GM18526 (cell line): ENCODE results near the gene ZMAT5.

Experiments
- POLR2A ChIP-seq: IDR thresholded peaks from 3 replicates; pipeline ENCODE4 v1.6.1; 2011; ENCODE audit not compliant: insufficient read length; ENCODE audit errors: extremely low read depth

ZMAT5 gene

DNA sequence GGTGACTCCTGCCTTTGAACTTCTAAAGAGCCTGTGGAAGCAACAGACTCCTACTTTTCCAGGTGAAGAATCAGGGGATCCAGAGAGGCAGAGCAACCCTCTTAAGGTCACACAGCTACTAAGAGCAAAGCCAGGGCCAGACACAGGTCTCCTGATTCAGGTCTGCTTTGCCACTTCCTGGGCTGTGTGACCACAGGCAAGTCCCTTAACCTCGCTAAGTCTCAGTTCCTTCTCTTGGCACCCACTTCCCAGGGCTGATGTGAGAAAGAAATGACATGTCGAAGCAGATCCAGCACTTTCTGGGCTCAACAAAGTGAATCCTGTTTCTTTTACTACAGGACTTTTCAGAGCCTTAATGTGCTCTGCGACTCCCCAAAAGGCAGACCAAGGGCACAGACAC, 30.5 kb upstream of the ZMAT5 start:
- TF ChIP-seq POLR2A = no peak

GRCh38 chr22:29795663-29796062, 28.9 kb upstream of the ZMAT5 start:
- no peak for TF ChIP-seq POLR2A

DNA sequence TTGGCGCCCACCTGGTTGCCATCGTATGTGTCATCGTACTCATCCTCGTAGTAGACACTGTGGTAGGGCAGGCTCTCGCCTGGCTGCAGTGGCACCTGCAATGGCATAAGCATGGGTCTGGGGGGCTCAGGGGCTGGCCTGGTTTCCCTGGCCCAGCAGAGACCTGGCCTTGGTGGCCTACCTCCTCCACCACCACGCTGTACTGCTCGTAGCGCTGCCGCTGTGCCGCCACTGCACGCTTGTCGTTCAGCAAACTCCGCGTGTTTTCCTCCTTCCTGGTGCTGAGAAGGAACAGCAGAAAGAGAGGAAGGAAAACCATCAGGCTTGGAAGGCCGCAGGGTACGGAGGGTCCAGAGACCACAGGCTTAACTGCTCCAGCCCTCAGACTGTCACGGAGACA, 26.6 kb upstream of the ZMAT5 start:
- no peak for TF ChIP-seq POLR2A

DNA sequence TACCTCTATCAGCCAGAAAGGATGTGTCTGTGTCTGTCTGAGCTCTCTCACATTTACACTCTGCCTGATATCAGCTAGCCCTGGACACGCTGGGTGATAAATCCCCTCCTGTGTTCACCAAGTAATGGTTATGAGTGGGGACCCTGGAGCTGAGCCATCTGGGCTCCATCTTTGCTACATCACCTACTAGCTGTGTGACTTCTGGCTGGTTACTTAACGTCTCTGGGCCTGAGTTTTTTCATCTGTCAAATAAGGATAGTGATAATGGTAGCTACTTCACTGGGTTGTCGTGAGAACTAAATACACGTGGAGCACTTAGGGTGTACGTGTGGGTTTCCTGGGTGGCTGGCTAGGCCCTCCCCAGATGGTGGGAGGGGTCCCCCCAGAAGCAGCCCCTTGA, 23.3 kb upstream of the ZMAT5 start:
- no peak for TF ChIP-seq POLR2A

GRCh38 chr22:29788339-29789279, 21.8 kb upstream of the ZMAT5 start:
- TF ChIP-seq POLR2A = no peak

- no peak for TF ChIP-seq POLR2A
Measured at GRCh38 chr22:29787371-29787980, 20.7 kb upstream of the ZMAT5 start.

- TF ChIP-seq POLR2A = no peak
Measured at GRCh38 chr22:29786031-29786430, 19.2 kb upstream of the ZMAT5 start.

- TF ChIP-seq POLR2A = no peak
Measured at GRCh38 chr22:29784451-29785361, 17.9 kb upstream of the ZMAT5 start.

DNA sequence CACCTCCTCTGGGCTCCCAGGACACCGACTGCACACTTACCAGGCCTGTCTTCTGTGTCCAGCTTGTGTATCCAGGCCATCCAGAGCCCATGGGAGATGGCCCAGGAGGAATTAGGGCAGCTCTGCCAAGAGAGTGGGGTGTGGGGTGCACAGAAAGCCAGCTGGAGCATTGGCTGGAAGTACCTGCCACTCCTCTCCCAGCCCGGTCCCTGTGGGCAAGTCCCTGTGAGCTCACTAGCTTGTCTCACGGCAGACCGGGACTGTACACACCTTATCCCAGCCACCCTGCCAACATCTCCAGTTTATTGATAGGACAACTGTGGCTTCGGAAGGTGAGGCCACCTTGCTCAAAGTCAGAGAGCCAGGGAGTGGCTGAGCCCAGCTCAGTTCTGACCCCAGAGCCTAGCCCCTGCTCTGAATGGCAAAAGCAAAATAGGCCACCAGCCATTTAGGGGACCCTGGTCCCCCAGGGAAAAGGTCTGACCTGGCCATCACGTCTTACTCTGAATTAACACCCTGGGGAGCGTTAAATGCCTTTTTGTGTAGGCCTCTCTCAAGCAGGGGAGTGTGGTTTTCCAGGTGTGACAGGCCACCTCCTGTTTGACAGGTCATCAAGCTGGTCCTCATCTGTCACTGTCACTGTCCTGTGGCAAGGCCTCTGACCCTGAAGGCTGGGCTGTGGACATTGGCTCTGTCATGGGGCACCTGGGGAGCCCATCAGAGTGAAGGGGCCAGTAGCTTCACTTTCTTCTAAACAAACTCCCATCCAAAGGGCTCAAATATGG, 15.4 kb upstream of the ZMAT5 start:
- TF ChIP-seq POLR2A = no peak

DNA sequence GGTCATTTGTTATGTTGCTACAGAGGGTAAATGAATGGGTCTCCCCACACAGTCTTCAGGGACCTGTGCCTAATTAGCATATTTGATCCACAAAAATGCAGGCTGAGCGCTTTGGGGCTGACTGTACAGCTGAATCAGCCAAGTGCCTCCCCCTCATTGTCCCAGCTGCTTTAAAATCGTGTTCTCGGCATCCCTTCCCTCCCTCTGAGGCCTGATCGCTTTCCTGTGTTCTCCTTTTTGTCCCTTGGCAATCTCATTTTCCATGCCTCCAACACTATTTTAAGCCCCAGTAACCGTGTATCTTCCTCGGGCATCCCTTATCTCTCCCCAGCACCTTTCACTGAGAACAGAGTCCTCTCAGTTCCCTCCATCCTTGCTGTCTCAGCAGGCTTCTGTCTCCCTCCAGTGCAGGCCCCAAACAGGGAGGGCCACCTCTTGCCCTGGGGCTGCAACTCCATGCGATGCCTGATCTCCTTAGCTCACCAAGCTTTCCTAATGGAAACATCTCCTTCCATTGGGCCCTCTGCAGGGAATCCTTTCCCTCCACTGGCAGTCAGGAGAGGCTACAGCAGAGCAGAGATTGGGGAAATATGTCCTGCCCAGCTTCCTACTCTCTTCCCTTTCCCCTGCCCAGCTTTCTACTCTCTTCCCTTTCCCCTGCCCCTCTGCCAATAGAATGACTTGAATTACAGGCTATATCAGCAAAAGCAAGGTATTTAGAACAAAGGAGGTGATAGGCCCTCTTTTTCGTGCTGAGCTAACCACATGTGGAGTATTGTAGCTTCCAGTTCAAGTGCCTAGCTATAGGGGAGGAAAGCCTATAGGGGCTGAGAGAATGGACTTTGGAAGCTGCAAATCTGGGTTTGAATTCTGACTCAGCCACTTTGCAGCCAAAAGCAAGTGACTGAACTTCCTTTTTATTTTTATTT, 14.2 kb upstream of the ZMAT5 start:
- no peak for TF ChIP-seq POLR2A

- no peak for TF ChIP-seq POLR2A
Measured at GRCh38 chr22:29780220-29780619, 13.4 kb upstream of the ZMAT5 start.

- no peak for TF ChIP-seq POLR2A
Measured at GRCh38 chr22:29773233-29773632, 6.4 kb upstream of the ZMAT5 start.

DNA sequence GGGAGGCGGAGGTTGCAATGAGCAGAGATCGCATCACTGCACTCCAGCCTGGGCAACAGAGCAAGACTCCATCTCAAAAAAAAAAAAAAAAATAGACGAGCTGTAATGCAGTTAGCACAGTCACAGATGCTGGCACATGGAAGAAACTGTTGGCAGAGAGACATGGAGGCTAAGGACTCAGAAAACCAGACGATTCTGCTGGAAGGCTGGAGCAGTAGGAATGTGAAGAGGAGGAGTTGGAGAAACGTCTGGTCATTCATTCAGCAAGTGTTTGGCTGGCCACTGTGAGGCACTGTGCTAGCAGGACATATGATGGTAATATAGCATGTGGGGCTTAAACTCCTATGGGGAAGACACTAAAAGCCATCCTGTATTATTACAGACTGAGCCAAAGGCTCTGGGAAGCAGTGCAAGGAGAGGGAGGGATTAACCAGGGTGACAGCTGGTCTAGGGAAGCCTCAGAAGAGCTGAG, 5.4 kb upstream of the ZMAT5 start:
- no peak for TF ChIP-seq POLR2A

GRCh38 chr22:29769723-29770321, 3.0 kb upstream of the ZMAT5 start:
- TF ChIP-seq POLR2A = no peak
